GM21423 (cell line): ENCODE data around the gene MSLN.
"Not testable (repeated sequence)": the region's sequence is repeated elsewhere in the genome, so short reads cannot be mapped to it uniquely, and the experiment has no call there.

ENCODE experiments used
- ATAC-seq: cut with Tn5 transposase; IDR thresholded peaks from one replicate; pipeline ENCODE4 v1.9.1; 2021; ENCODE audit warnings: mild to moderate bottlenecking, moderate library complexity; ENCODE audit not compliant: unreplicated experiment

Gene MSLN

DNA sequence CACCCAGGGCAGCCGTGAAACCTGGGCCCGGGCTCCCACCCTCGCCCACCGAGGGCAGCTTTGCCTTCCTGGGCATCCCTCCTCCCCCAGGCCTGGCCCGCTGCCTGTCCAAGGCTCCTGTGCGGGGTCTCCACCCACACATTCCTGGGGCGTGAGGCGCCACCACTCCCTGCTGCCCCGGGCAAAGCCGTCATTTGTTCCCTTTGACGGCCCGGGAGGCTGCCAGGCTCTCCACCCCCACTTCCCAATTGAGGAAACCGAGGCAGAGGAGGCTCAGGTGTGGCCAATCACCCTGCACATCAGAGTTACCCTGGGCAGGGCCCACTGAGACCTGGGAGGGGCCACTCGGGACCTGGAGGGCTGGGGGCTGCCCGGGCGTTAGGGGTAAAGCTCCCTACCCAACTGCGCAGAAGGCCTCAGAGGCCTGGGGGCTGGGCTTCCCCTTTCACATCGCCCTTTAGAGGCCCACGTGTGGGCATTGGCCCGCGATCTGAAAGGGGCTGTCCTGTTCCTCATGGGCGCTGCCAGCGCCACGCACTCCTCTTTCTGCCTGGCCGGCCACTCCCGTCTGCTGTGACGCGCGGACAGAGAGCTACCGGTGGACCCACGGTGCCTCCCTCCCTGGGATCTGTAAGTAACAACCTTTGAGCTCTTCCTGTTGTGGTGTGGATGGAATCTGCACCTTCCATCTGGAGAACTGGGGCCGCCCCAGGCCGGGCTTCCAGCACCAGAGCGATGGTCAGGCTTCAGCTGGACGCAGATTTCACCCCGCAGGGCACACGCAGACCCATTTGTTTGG lies at the start of gene MSLN:
TSS of gene MSLN (plus strand) at position 190 of the 799 bp plus-strand sequence. CDS start 1,947 bp downstream, outside the sequence.
- ATAC-seq = no peak

DNA sequence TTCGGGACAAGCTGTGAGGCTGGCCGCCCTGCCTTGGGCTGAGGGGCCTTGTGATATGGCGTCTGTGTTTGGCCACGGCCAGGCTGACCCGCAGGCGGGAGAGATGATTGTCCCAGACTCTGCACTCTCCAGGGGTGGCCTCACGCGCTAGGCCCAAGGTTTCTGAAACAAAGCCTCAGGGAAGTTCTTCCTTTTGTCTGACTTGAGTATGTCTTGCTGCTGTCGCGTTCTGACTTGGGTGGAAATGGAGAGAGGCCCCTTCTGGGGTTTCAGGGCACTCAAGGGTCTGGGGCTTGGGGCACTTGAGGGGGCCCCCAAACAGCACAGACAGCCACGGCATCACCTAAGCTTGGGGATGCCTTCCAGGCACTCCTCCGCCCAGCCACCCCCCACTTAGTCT lies 49.5 kb upstream of the MSLN start:
- ATAC-seq = no peak

DNA sequence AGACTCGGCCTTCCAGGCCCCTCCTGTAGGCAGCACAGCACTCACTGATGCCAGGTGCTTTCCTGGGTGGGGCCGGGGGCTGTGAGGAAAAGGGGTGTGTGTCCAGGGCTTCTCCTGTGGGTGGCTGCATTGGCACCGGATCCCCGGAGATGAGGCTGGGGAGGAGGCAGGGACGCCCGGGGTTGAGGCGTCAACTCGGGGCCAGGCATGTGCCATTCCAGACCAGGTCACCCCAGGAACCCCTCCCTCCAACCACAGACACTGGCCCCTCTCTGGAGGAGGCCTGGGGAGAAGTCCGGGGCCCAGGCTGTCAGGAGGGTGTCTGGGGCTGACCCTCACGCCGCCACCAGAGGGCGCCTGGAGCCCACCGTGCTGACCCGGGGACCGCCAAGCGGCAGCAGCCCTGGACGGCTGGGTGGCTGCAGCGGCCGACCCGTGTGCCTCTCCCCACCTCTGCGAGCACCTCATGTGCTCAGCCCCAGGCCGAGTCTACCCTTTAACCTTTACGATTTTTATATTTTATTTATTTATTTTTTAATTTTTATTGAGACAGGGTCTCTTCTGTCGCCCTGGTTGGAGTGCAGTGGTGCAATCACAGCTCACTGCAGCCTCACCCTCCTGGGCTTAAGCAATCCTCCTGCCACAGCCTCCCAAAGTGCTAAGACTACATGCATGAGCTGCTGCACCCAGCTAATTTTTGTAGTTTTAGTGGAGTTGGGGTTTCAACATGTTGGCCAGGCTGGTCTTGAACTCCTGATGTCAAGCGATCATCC lies 48.8 kb upstream of the MSLN start:
- no peak for ATAC-seq

DNA sequence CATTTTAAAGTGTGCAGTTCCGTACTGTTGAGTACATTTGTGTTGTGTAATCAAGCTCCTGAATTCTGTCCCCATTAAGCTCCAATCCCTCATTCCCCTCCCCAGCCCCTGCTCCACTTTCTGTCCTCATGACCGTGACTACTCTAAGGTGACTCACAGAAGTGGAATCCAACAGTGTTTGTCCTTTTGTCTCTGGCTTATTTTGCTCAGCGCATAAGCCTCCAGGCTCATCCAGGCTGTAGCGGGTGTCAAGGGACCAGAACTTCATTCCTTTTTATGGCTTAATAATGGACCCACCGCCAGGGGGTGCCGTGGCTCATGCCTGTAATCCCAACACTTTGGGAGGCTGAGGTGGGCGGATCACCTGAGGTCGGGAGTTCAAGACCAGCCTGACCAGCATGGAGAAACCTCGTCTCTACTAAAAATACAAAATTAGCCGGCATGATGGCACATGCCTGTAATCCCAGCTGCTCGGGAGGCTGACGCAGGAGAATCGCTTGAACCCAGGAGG lies 47.7 kb upstream of the MSLN start:
- not testable (repeated sequence) for ATAC-seq

DNA sequence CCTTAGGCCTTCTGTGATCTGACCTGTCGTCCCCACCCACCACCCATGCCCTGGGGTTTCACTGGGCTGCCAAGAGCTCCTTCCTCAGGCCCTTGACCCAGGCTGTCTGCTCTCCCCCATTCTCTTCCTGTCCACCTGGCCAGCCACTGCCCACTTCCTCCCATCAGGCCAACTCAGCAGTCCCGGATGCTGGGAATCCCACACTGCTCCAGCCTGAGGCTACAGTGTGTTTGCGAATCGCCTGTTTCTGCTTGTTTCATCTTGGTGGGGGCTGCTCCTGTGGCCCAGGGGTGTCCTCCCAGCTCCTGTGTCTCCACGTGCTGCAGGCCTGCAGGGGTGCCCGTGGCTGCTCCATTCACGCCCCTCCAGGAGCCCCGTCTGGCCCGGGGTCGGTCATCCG lies 46.5 kb upstream of the MSLN start:
- no peak for ATAC-seq

DNA sequence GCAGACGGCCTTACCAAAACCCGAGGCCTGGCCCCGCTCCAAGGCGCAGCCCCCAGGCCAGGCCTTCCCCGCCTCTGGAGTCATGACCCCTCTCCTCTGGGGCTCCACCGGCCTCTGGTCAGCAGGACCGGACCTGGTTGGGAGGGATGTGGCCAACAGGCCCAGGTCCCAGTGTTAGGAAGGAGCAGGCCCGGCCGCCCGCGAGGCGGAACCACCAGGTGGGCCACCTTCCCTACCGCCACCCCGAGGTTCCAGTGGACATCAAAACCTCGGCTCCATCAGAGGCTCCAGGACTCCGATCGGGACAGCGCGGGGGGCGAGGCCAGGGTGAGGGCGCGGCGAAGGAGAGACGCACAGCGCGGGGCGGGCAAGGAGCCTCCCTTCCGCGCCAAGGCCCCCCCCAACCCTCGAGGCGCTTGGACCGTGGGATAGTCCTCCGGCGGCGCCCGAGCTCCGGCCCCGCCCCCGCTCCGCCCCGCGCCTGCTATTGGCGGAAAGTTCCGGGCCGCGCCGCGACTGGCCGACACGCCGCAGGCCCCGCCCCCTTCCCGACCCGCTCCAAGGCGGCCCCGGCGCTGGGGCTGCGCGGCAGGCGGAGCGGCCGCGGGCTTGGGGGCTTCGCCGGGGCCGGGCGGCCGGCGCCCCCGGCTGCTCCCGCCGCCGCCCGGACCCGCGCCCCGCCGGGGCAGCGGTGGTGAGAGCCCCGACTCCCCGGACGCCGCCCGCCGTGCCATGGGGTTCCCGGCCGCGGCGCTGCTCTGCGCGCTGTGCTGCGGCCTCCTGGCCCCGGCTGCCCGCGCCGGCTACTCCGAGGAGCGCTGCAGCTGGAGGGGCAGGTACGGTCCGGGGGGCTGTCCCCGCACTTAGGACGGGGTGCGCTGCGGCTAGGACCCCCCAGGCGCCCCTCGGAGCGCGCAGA lies 45.7 kb upstream of the MSLN start, which contains the start of gene METRN:
TSS of gene METRN (plus strand) at position 561 of the 919 bp plus-strand sequence. CDS start at position 733, 172 bp downstream.
- ATAC-seq = peak; percentile 70

DNA sequence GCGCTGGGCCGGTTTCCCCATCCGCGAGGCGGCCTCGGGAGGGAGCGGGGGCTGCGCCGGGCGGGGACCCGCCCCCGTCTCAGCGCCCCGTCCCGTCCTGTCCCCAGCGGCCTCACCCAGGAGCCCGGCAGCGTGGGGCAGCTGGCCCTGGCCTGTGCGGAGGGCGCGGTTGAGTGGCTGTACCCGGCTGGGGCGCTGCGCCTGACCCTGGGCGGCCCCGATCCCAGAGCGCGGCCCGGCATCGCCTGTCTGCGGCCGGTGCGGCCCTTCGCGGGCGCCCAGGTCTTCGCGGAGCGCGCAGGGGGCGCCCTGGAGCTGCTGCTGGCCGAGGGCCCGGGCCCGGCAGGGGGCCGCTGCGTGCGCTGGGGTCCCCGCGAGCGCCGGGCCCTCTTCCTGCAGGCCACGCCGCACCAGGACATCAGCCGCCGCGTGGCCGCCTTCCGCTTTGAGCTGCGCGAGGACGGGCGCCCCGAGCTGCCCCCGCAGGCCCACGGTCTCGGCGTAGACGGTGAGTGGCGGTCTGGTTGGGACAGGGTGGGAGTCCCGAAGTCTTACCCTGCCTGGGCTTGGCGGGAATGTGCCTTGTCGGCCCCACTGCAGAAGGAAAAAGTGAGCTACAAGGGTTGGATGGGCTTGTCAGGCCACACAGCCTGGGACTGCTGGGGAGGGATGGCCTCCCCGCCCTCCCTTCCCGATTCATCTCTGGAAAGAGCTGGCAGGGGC lies 44.9 kb upstream of the MSLN start:
- no peak for ATAC-seq

DNA sequence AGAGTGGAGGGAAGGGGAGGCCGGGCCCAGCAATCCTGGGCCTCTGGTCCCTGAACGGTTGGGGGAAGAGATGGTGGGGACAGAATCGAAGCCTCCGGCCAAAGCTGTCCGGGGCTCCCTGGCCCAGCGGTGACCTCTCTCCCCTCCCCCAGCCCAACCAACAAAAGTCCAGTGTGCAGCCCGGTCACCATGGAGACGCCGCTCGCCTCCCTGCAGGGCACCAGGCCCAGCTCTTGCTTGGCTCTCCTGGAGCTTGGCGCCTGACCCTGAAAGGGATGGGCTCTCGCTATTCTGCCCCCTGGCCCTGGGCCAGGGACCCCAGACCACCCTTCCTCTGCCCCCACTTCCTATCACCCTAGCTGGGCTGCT lies 44.4 kb upstream of the MSLN start:
- no peak for ATAC-seq

DNA sequence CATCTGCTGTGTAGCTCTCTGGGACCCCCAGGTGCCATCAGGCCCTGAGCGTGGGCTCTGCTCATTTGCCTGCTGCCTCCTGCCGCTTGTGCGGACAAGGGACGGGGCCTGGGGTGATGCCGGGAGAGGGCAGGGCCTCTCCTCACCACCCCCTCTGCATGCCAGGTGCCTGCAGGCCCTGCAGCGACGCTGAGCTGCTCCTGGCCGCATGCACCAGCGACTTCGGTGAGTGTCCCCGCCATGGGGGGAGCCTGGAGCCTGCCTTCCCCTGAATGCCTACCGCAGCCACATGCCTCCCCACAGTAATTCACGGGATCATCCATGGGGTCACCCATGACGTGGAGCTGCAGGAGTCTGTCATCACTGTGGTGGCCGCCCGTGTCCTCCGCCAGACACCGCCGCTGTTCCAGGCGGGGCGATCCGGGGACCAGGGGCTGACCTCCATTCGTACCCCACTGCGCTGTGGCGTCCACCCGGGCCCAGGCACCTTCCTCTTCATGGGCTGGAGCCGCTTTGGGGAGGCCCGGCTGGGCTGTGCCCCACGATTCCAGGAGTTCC lies 43.7 kb upstream of the MSLN start:
- no peak for ATAC-seq

DNA sequence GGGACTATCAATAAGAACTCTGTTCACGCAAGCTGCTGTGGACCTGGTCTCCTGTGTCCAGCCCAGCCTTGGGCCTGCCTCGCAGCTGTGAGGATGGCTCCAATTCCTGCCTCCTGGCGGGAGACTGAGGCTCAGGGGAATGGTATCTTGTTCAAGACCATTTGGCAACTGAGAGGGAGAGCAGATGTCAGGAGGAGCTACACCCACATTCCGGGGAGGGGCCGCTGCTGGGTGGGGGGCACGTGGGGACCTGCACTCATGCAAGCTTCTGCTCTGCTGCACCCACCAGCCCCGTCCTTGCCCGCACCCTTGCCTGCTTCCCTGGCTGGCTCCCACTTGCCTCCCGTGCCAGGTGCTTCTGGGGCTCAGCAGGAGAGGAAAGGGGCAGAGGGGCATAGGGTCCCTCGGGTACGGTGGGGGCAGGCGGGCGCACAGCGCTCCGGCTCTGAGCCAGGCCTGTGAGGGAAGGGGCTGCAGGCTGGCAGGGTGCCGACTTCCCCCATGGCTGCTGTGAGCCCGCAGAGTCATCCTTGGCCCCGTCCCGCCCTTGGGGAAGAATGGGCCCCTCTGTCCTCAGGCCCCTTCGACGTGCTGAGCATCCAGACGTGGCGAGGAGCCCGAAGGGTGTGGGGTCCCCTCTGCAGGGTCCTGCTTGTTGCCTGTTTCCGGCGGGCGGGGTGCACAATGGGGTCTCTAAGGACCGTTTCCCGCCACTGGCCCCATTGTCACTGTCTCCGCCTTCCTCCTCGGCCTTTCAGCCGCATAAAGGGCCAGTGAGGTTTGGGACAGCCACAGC lies 42.9 kb upstream of the MSLN start:
- no peak for ATAC-seq

DNA sequence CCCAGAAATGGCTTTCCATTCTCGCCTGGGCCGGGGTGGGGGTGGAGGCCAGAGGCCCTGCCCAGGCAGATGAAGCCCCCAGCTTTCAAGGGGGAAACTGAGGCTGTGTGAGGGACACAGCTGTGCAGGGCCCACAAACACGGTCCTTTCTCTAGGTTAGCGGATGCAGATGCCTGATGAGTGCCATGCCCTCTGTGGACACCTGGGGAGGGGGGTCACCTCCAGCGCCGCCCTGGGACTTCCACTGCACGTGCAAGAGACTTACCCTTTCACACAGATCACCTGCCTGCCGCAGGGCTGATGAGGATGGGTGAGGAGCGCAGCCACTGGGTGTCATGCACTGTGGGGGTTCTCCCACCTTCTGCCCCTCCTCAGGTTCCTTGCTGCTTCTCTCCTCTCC lies 42.1 kb upstream of the MSLN start:
- no peak for ATAC-seq

DNA sequence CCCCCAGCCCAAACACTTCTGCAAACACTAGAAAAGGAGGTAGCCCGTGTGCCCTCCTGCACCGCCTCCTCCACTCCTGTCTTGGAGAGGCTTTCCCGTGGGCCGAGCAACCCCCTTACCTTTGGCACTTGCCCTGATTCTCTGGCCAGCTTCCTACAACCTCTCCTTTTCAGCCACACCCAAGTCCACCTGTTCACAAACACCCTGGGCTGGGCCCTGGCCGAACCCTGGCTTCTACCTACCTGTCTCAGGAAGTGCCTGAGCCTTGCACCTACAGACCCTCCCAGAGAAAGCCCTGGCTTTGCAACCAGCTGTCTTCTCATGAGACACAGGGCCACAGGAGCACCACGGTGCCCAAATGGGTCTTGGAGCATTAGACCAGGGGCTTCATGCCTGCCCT lies 41.6 kb upstream of the MSLN start:
- ATAC-seq = no peak

DNA sequence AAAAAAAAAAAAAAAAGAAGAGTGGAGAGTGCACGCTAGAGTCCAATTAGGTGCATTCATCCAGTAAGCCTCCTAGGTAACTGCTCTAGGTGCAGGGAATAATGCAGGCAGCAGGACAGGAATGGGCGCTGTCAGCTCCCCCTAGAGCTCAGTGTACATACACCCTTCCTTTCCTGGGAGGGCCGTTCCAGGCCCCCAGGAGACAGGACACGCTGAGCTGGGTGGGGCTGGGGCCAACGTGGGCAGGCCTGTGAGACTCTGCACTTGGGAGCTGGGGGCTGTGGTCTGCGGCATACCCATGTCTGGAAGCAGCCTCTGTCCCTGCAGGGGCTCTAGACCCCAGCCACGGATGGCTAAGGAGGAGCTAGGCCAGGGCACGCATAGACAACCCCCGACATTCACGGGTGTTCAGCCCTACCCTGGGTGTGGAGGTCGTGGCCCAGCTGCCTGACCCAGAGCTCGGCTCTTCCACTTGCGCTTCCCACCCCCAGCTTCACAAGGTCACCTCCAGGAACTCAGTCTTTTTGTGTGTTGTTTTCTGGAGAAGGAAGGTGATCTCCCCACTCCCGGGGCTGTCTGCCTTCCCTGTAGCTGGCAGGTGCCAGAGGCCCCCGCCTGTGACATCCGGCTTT lies 40.6 kb upstream of the MSLN start:
- ATAC-seq = no peak

DNA sequence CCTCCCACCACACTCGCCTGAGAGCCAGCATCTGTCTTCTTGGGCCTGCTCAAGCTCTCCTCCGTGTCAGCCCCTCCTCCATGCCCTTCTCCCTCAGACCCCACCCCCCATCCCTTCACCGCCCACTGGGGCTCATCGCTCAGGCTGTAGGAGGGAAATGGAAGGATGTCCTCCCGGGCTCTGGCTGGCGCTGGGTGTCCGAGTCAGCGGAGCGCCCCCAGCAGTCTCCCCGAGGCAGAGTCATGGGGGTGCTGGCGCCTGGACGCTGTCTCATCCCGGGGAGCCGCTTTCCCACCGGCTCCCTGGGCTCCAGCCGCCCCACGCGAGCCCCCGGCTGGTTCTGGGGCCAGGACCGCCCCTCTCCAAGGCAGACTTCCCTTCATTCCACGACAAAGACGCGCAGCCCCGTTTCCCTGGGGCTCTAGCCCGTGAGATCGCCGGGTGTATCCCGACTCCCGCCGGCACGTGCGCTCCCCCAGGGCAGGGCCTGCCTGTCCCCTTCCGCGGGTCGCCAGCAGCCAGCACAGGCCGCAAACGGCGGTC lies 40.0 kb upstream of the MSLN start:
- peak; percentile 10 for ATAC-seq

DNA sequence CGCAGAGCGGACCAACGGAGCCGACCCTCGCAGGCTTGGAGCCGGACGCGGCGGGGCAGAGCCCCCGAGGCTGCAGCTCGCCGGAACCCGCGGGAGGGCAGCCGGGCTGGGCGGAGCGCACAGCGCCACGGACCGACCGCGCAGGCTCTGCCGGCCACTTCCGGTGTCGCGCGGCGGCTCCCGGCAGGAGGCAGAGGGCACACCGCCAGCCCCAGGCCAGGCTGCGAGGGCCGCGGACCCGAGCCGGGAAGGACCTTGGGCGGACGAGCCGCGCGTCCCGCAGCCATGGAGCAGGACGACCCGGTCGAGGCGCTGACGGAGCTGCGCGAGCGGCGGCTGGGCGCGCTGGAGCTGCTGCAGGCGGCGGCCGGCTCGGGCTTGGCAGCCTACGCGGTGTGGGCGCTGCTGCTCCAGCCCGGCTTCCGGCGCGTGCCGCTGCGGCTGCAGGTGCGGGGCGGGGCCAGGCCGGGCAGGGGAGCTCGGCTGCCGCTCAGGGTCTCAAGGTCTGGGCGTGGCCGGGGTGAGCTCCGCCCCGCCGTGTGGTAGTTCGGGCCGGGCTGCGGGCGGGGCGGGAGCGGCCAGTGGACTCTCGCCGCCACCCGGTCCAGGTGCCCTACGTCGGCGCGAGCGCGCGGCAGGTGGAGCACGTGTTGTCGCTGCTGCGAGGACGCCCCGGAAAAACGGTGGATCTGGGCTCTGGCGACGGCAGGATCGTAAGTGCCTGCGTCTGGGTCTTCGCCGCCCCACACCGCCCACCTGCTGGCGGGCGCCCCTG lies 39.4 kb upstream of the MSLN start, which contains the start of gene ANTKMT:
TSS of gene ANTKMT (plus strand) at position 157 of the 775 bp plus-strand sequence. CDS start at position 286, 129 bp downstream.
- peak; percentile 67 for ATAC-seq

DNA sequence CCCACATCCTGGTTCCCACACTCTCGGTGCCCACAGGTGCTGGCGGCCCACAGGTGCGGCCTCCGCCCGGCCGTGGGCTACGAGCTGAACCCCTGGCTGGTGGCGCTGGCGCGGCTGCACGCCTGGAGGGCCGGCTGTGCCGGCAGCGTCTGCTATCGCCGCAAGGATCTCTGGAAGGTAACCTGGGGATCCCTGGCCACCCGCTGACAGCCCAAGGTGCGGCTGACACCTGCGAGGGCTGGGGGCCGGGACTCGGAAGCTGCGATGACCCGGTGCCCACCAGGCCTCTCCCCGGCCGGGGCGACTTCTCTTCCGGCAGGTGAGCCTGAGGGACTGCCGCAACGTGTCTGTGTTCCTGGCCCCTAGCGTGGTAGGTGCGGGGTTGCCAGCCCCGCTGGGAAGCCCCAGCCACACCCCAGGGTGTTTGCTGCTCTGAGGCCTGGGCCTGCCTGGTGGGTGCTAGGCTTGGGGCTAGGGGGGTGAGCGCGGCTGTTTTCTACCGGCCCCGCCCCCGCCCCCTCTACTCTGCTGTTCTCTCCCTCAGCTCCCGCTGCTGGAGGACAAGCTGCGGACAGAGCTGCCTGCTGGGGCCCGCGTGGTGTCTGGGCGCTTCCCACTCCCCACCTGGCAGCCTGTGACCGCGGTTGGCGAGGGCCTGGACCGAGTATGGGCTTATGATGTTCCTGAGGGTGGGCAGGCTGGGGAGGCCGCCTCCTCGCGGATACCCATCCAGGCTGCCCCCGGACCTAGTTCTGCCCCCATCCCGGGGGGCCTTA lies 38.6 kb upstream of the MSLN start:
- no peak for ATAC-seq
